Bladder microvascular endothelial cell (primary cell): ENCODE measurements around the gene ZNF730. TPM values are rescaled to one million over a fixed set of nuclear protein-coding genes. Genes with fewer than 3 reads are reported as not detected.

Experiments
- total RNA-seq: library from RNA; depleted of rRNA; stranded (reverse); fragments of >200 nt; gene quantifications from 2 replicates; pipeline ENCODE4 v1.2.3, GENCODE V29; 2014

The ZNF730 gene
- 1.1 and 2.0 TPM in 2 replicates for total RNA-seq

GRCh38 chr19:23116802-23117571, at the start of gene ZNF730:
TSS of gene ZNF730 (plus strand) at chr19:23117025. CDS start at chr19:23117174, 149 bp downstream.

Other genes with a start within 250 kb of the ZNF730 start
- not detected in 2 replicates for gene ZNF728, start 113.8 kb upstream of the ZNF730 start, total RNA-seq
- 4.0 and 8.1 TPM in 2 replicates for gene ZNF724, start 133.4 kb downstream of the ZNF730 start, total RNA-seq